TTC549 (cell line): Measurements from ENCODE around the gene COMMD3.

ENCODE experiments used
- FAIRE-seq: peaks from 2 replicates; lab custom pipeline; 2012; peaks lifted over from hg19 to GRCh38; lab: Jason Lieb, UNC

Gene COMMD3

GRCh38 chr10:22319980-22320558 is 3.9 kb downstream of the COMMD3 start:
- peak; percentile 7 for FAIRE-seq

GRCh38 chr10:22320591-22321155 is 4.5 kb downstream of the COMMD3 start, which contains the start of gene BMI1:
Gene BMI1, plus strand, starts transcription at chr10:22321099. Its CDS starts 5,351 bp downstream, at chr10:22326450.
- FAIRE-seq, result no peak

GRCh38 chr10:22321156-22321923 is 5.2 kb downstream of the COMMD3 start:
- no peak for FAIRE-seq

GRCh38 chr10:22321924-22322640 is 5.9 kb downstream of the COMMD3 start:
- no peak for FAIRE-seq

GRCh38 chr10:22322641-22323160 is 6.5 kb downstream of the COMMD3 start:
- no peak for FAIRE-seq

GRCh38 chr10:22323538-22324305 is 7.5 kb downstream of the COMMD3 start:
- no peak for FAIRE-seq

GRCh38 chr10:22324413-22324812 is 8.2 kb downstream of the COMMD3 start:
- FAIRE-seq, result no peak

GRCh38 chr10:22324893-22325271 is 8.7 kb downstream of the COMMD3 start:
- no peak for FAIRE-seq

GRCh38 chr10:22325272-22326144 is 9.3 kb downstream of the COMMD3 start:
- no peak for FAIRE-seq

- no peak for FAIRE-seq
Measured at GRCh38 chr10:22326145-22326702, 10.0 kb downstream of the COMMD3 start.

- FAIRE-seq, result no peak
Measured at GRCh38 chr10:22329150-22329549, 13.0 kb downstream of the COMMD3 start.

GRCh38 chr10:22332116-22332692 is 16.0 kb downstream of the COMMD3 start:
- FAIRE-seq, result no peak

GRCh38 chr10:22333167-22333974 is 17.2 kb downstream of the COMMD3 start:
- no peak for FAIRE-seq

- FAIRE-seq, result no peak
Measured at GRCh38 chr10:22333975-22334282, 17.7 kb downstream of the COMMD3 start.

GRCh38 chr10:22334414-22335172 is 18.4 kb downstream of the COMMD3 start:
- no peak for FAIRE-seq

GRCh38 chr10:22335173-22335933 is 19.2 kb downstream of the COMMD3 start:
- no peak for FAIRE-seq

- no peak for FAIRE-seq
Measured at GRCh38 chr10:22338185-22338900, 22.2 kb downstream of the COMMD3 start.
